ENCODE data around the gene ADNP. TPM values are rescaled to one million over a fixed set of nuclear protein-coding genes. Genes with fewer than 3 reads are reported as not detected.

ADNP gene
- total and polyA plus RNA-seq, 2 donors (not counting 1 experiment from before 2014, with no cell fraction given), result 20.4 to 94.8 TPM

- Histone ChIP-seq H3K9me3 (ENCODE audit: control extremely low read depth in 1 of 3, control insufficient read depth in 2 of 3, insufficient read depth in 1 of 3, low read length in 2 of 3) (no peaks in the 10 kb centered on the region), H3K27ac (ENCODE audit: low read length in 2 of 2) (no peak overlapping the region), H4K20me1 (ENCODE audit: control insufficient read depth, insufficient read depth, low read length, poor library complexity, severe bottlenecking) (peaks cover 66% of the 10 kb centered on the region), H2AFZ (ENCODE audit: insufficient read depth, low read depth, low read length, poor library complexity, severe bottlenecking) (no peak overlapping the region), H3K4me2 (replicated peaks; ENCODE audit: low read depth, low read length, poor library complexity, severe bottlenecking) (no peak overlapping the region), H3K36me3 (replicated peaks in 1 of 2; ENCODE audit: control extremely low read depth in 1 of 2, control insufficient read depth in 1 of 2, extremely low read depth in 1 of 2, insufficient read depth in 2 of 2, low read length in 1 of 2) (peaks cover 0 to 46% of the 10 kb centered on the region in 2 experiments), H3K9ac (ENCODE audit: low read length) (no peak overlapping the region), H3K79me2 (ENCODE audit: control insufficient read depth, insufficient read depth, low read length) (peaks cover 80% of the 10 kb centered on the region), H3K4me3 (ENCODE audit: control extremely low read depth in 1 of 5, extremely low read depth in 1 of 5, insufficient read depth in 1 of 5, low read depth in 2 of 5, low read length in 4 of 5) (no peak overlapping the region), H3K4me1 (ENCODE audit: control insufficient read depth in 2 of 2, insufficient read depth in 2 of 2, low read length in 2 of 2) (peaks cover 5 to 16% of the 10 kb centered on the region in 2 donors), H3K27me3 (replicated peaks in 1 of 4; ENCODE audit: control extremely low read depth in 1 of 4, control insufficient read depth in 3 of 4, insufficient read depth in 4 of 4, low read length in 3 of 4) (no peaks in the 10 kb centered on the region)
- no peaks in the 10 kb centered on the region for H3K9me3 Mint-ChIP-seq (ENCODE audit: insufficient read depth)
- TF ChIP-seq EZH2 (IDR thresholded peaks at IDR 0.05; ENCODE audit: borderline replicate concordance, insufficient read depth, low read depth, low read length, poor library complexity, severe bottlenecking), result no peak
- no peak overlapping the region for H3K27ac Mint-ChIP-seq
- POLR2A ChIA-PET, result no interaction called here
- no peak for ATAC-seq (ENCODE audit: low read depth)
- H3K4me3 Mint-ChIP-seq, result no peak overlapping the region
- H3K27me3 Mint-ChIP-seq, result no peaks in the 10 kb centered on the region
- CTCF ChIA-PET, result interaction anchor here (0.6 kb wide), 1 partner anchor 69 kb away, joined by 3 read pairs; no protein-coding TSS in a partner anchor
- H3K4me1 Mint-ChIP-seq, result peaks cover 17% of the 10 kb centered on the region
- intact Hi-C loops (cut with micrococcal nuclease), result no loop called here
- 90% methylated on average over 2 of the region's 3 CpGs for WGBS (ENCODE audit: insufficient coverage)
- DNase-seq, result no peak
These were observed 68.7 kb downstream of the ADNP start for GRCh38 chr20:50862546-50862945.

GRCh38 chr20:50861012-50861411 lies 70.2 kb downstream of the ADNP start:
- H3K27me3 Mint-ChIP-seq, result no peaks in the 10 kb centered on the region
- H3K4me3 Mint-ChIP-seq, result no peak overlapping the region
- ATAC-seq (ENCODE audit: low read depth), result no peak
- Histone ChIP-seq H3K79me2 (ENCODE audit: control insufficient read depth, insufficient read depth, low read length) (peaks cover 77% of the 10 kb centered on the region), H3K4me3 (ENCODE audit: control extremely low read depth in 1 of 5, extremely low read depth in 1 of 5, insufficient read depth in 1 of 5, low read depth in 2 of 5, low read length in 4 of 5) (no peak overlapping the region), H3K4me1 (ENCODE audit: control insufficient read depth in 2 of 2, insufficient read depth in 2 of 2, low read length in 2 of 2) (peaks cover 5 to 16% of the 10 kb centered on the region in 2 donors), H3K9ac (ENCODE audit: low read length) (no peak overlapping the region), H3K4me2 (replicated peaks; ENCODE audit: low read depth, low read length, poor library complexity, severe bottlenecking) (no peak overlapping the region), H4K20me1 (ENCODE audit: control insufficient read depth, insufficient read depth, low read length, poor library complexity, severe bottlenecking) (peaks cover 66% of the 10 kb centered on the region), H3K27ac (ENCODE audit: low read length in 2 of 2) (no peak overlapping the region), H3K36me3 (replicated peaks in 1 of 2; ENCODE audit: control extremely low read depth in 1 of 2, control insufficient read depth in 1 of 2, extremely low read depth in 1 of 2, insufficient read depth in 2 of 2, low read length in 1 of 2) (peaks cover 0 to 40% of the 10 kb centered on the region in 2 experiments), H2AFZ (ENCODE audit: insufficient read depth, low read depth, low read length, poor library complexity, severe bottlenecking) (no peak overlapping the region), H3K27me3 (replicated peaks in 1 of 4; ENCODE audit: control extremely low read depth in 1 of 4, control insufficient read depth in 3 of 4, insufficient read depth in 4 of 4, low read length in 3 of 4) (no peaks in the 10 kb centered on the region), H3K9me3 (ENCODE audit: control extremely low read depth in 1 of 3, control insufficient read depth in 2 of 3, insufficient read depth in 1 of 3, low read length in 2 of 3) (no peaks in the 10 kb centered on the region)
- TF ChIP-seq EZH2 (IDR thresholded peaks at IDR 0.05; ENCODE audit: borderline replicate concordance, insufficient read depth, low read depth, low read length, poor library complexity, severe bottlenecking) (no peak), CTCF (IDR thresholded peaks at IDR 0.05) (no peak)
- CTCF ChIA-PET, result no interaction called here
- no peaks in the 10 kb centered on the region for H3K9me3 Mint-ChIP-seq (ENCODE audit: insufficient read depth)
- DNase-seq, result no peak
- POLR2A ChIA-PET, result no interaction called here
- intact Hi-C loops (cut with micrococcal nuclease), result no loop called here
- WGBS (ENCODE audit: insufficient coverage), result over 99% methylated on average over 12 of the region's 12 CpGs
- no peak overlapping the region for H3K27ac Mint-ChIP-seq
- peaks cover 17% of the 10 kb centered on the region for H3K4me1 Mint-ChIP-seq

Measured in B cell (primary cell).